HG03460 (cell line): ENCODE measurements around the gene ASCC3.

ENCODE experiments used
- ATAC-seq: cut with Tn5 transposase; IDR thresholded peaks from one replicate; pipeline ENCODE4 v1.9.1; 2021; ENCODE audit not compliant: unreplicated experiment

ASCC3 gene

GRCh38 chr6:100468016-100468622, 413.0 kb downstream of the ASCC3 start:
- no peak for ATAC-seq

GRCh38 chr6:100467129-100468015, 413.8 kb downstream of the ASCC3 start:
- ATAC-seq: no peak

- ATAC-seq: no peak
Measured at GRCh38 chr6:100466410-100467128, 414.6 kb downstream of the ASCC3 start.

GRCh38 chr6:100465701-100466409, 415.3 kb downstream of the ASCC3 start:
- no peak for ATAC-seq

- ATAC-seq: peak; percentile 69
Measured at GRCh38 chr6:100464903-100465700, 416.0 kb downstream of the ASCC3 start, which contains the start of gene SIM1. TSS of gene SIM1 (minus strand) at chr6:100464921. CDS start at chr6:100463468, 1,453 bp downstream.

- no peak for ATAC-seq
Measured at GRCh38 chr6:100464162-100464851, 416.8 kb downstream of the ASCC3 start.

GRCh38 chr6:100463630-100464161, 417.4 kb downstream of the ASCC3 start:
- no peak for ATAC-seq

GRCh38 chr6:100462706-100463629, 418.2 kb downstream of the ASCC3 start:
- no peak for ATAC-seq

- ATAC-seq: no peak
Measured at GRCh38 chr6:100461917-100462705, 419.0 kb downstream of the ASCC3 start.

GRCh38 chr6:100461278-100461916, 419.7 kb downstream of the ASCC3 start:
- no peak for ATAC-seq

GRCh38 chr6:100460650-100461204, 420.4 kb downstream of the ASCC3 start:
- ATAC-seq: no peak

GRCh38 chr6:100459592-100460184, 421.4 kb downstream of the ASCC3 start:
- no peak for ATAC-seq

GRCh38 chr6:100458841-100459591, 422.1 kb downstream of the ASCC3 start:
- no peak for ATAC-seq
